Heart right ventricle (tissue), 16 donors: ENCODE results near the gene C12orf76. TPM values are rescaled to one million over a fixed set of nuclear protein-coding genes. Genes with fewer than 3 reads are reported as not detected.

Experiments
- ATAC-seq, 8 donors: fragments of 200-7000 bp; cut with Tn5 transposase; one replicate each; pipeline ENCODE4 v1.9.1; 2020; ENCODE audit warnings: mild to moderate bottlenecking in 8 of 8, moderate library complexity in 8 of 8, moderate number of reproducible peaks in 1 of 8
- DNase-seq, 2 donors: peaks; one replicate each; pipeline ENCODE4 v3.0.0-alpha.2; 2020
- H3K27ac ChIP-seq, 10 donors: fragments of 200-600 bp; sonication (generic) in 2 of 10; one replicate each; pipeline versions ENCODE4 v1.5.0 to v1.8.0; 2020 to 2022; ENCODE audit warnings: mild to moderate bottlenecking in 3 of 10
- H3K27me3 ChIP-seq, 7 donors: fragments of 200-600 bp; one replicate each; pipeline ENCODE4 v1.8.0; 2021 to 2022; ENCODE audit warnings: mild to moderate bottlenecking in 2 of 7
- H3K36me3 ChIP-seq, 9 donors: fragments of 200-600 bp; sonication (generic) in 1 of 9; one replicate each; pipeline versions ENCODE4 v1.5.0 to v1.8.0; 2020 to 2022; ENCODE audit warnings: mild to moderate bottlenecking in 2 of 9
- H3K4me1 ChIP-seq, 9 donors: fragments of 200-600 bp; sonication (generic) in 1 of 9; one replicate each; pipeline versions ENCODE4 v1.5.0 to v1.8.0; 2020 to 2022; ENCODE audit warnings: mild to moderate bottlenecking in 4 of 9
- H3K4me3 ChIP-seq, 10 donors: fragments of 200-600 bp; sonication (generic) in 2 of 10; one replicate each; pipeline versions ENCODE4 v1.5.0 to v1.8.0; 2020 to 2022; ENCODE audit warnings: mild to moderate bottlenecking in 7 of 10, moderate library complexity in 2 of 10
- H3K9me3 ChIP-seq, 11 donors: fragments of 200-600 bp in 10 of 11; sonication (generic) in 2 of 11; one replicate each; pipeline versions ENCODE4 v1.5.0 to v1.8.0; 2013 to 2022; ENCODE audit warnings: mild to moderate bottlenecking in 2 of 11, control low read depth in 1 of 11, moderate library complexity in 1 of 11
- WGBS, 2 donors: extraction: QIAGEN DNeasy Blood & Tissue Kit; methylation state at CpG; one replicate each; pipeline ENCODE4 v1.1.7; 2013; ENCODE audit warnings: inconsistent platforms in 1 of 2; 5-methylcytosine and 5-hydroxymethylcytosine counted together
- intact Hi-C, 10 donors: fragments of 100-400 bp; cut with DNase I; formaldehyde crosslinking; loops; one replicate each; pipeline versions ENCODE4 v1.11.1 to v1.14.2; 2022
- polyA plus RNA-seq, 2 donors: library from polyadenylated mRNA; stranded (reverse); fragments of 200-250 nt; gene quantifications; one replicate each; pipeline ENCODE4 v1.2.3, GENCODE V29; 2013
- total RNA-seq, 10 donors: library from RNA; stranded (reverse); fragmentation: NEBNext Ultra II Directional in 3 of 10; extraction: Animal tissue kit (Norgen Biotek cat#: 25700) in 3 of 10; gene quantifications; one replicate each; pipeline versions ENCODE4 v1.2.1 to v1.2.4, GENCODE V29; 2021 to 2023
- TF ChIP-seq, protein P1 (sequence below), 9 donors: fragments of 200-600 bp; sonication (generic) in 2 of 9; IDR thresholded peaks; one replicate each; pipeline versions ENCODE4 v1.5.0 to v1.8.0; 2021 to 2022; ENCODE audit warnings: antibody characterized with exemption in 9 of 9, mild to moderate bottlenecking in 5 of 9, moderate library complexity in 1 of 9
- donor health status: Arrhythmogenic right ventricular cardiomyopathy.
- donor health status: ischemic (EF 13 %, LVEDD 7.1; RV severe dilation, severe dysfunction).
- donor health status: healthy with polysubstance abuse.
- donor health status: DM: no; HTN: yes; CAD: no.
- donor health status: DM: no; HTN: no; CAD: no.
- donor health status: ischemic (EF 25% LVEDD 6.9; RV normal size, moderate dysfunction).
- donor health status: ischemic (EF 25% LVEDD 5.7; RV mildly dilated, moderate dysfunction).
- donor health status: healthy.
- donor health status: DM: yes; HTN: yes; CAD: no.
- donor health status: Ischemic cardiomyopathy.
- donor health status: ischemic (EF 35%, LVEDD 5.7; RV mildly dilated, moderate dysfunction).
- donor health status: nonischemic (EF 11% LVEDD 7.7; RV severe dilation, severe dysfunction).
- donor health status: DM: yes; HTN: yes; CAD: no.
- donor health status: PGD.
- donor health status: ischemic (EF 29% LVEDD 5.4; RV normal size, mild dysfunction).
- donor health status: nonischemic (EF 23%, LVEDD 6.1; RV moderate dilation, normal function).

C12orf76 gene
- total and polyA plus RNA-seq, 12 donors: 3.7 to 8.3 (median 5.7) TPM

- WGBS, 2 donors: 54 to 64% methylated on average over 9 of the region's 9 CpGs
- H3K4me1 ChIP-seq: peaks cover 0 to 76% (median 47%) of the 10 kb centered on the region in 9 donors
- no peak for DNase-seq
- H3K9me3 ChIP-seq: no peaks in the 10 kb centered on the region
- peak overlapping the region in 9 of 10 donors; percentile 73 to 97 (median 87) for H3K27ac ChIP-seq
- no peaks in the 10 kb centered on the region for H3K27me3 ChIP-seq
- TF ChIP-seq, protein P1, sequence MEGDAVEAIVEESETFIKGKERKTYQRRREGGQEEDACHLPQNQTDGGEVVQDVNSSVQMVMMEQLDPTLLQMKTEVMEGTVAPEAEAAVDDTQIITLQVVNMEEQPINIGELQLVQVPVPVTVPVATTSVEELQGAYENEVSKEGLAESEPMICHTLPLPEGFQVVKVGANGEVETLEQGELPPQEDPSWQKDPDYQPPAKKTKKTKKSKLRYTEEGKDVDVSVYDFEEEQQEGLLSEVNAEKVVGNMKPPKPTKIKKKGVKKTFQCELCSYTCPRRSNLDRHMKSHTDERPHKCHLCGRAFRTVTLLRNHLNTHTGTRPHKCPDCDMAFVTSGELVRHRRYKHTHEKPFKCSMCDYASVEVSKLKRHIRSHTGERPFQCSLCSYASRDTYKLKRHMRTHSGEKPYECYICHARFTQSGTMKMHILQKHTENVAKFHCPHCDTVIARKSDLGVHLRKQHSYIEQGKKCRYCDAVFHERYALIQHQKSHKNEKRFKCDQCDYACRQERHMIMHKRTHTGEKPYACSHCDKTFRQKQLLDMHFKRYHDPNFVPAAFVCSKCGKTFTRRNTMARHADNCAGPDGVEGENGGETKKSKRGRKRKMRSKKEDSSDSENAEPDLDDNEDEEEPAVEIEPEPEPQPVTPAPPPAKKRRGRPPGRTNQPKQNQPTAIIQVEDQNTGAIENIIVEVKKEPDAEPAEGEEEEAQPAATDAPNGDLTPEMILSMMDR (IDR thresholded peaks at IDR 0.05): no peak
- H3K4me3 ChIP-seq: peak overlapping the region in 9 of 10 donors; percentile 76 to 98 (median 90)
- intact Hi-C loops: loop anchor here in 1 of 10 donors (10.0 kb wide), 1 partner anchor 54 kb away; no protein-coding TSS in a partner anchor
- ATAC-seq: no peak
- peaks cover 0 to 9% (median 0%) of the 10 kb centered on the region in 9 donors for H3K36me3 ChIP-seq
These were observed 50.0 kb downstream of the C12orf76 start for GRCh38 chr12:109998241-109998903.

GRCh38 chr12:109997393-109997792 is 50.9 kb downstream of the C12orf76 start:
- WGBS, 2 donors: 94 to 95% methylated on average over 4 of the region's 4 CpGs
- Histone ChIP-seq H3K4me3 (no peak overlapping the region), H3K27me3 (no peaks in the 10 kb centered on the region), H3K36me3 (peaks cover 0 to 9% (median 0%) of the 10 kb centered on the region in 9 donors), H3K27ac (no peak overlapping the region), H3K9me3 (no peaks in the 10 kb centered on the region), H3K4me1 (peaks cover 0 to 78% (median 56%) of the 10 kb centered on the region in 9 donors)
- TF ChIP-seq, protein P1 (IDR thresholded peaks at IDR 0.05): no peak
- ATAC-seq (no peak), DNase-seq (no peak)
- intact Hi-C loops: loop anchor here in 1 of 10 donors (10.0 kb wide), 1 partner anchor 53 kb away; no protein-coding TSS in a partner anchor

DNA sequence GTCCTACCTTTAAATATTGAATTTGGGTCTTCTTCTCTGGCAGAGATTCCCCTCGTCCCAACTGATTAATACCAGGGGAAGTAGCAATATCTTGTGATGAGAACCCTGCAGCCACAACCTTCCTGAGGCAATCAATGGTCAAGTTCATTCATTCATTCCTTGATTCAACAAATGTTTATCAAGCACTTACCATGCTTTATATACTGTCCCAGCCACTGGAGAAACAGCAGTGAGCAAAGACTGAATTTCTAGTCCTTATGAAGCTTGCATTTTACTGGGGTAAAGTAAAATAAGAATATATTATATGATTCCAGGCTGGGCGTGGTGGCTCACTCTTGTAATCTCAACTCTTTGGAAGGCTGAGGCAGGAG is 51.9 kb downstream of the C12orf76 start:
- no peak for ATAC-seq

More for the DNA sequence above, 51.9 kb downstream of the C12orf76 start:
- DNase-seq: no peak
- TF ChIP-seq, protein P1 (IDR thresholded peaks at IDR 0.05): no peak
- intact Hi-C loops: loop anchor here in 1 of 10 donors (10.0 kb wide), 1 partner anchor 52 kb away; no protein-coding TSS in a partner anchor
- Histone ChIP-seq H3K4me1 (peaks cover 0 to 71% (median 50%) of the 10 kb centered on the region in 9 donors), H3K9me3 (no peaks in the 10 kb centered on the region), H3K4me3 (peak overlapping the region; percentile 74 to 99 (median 96)), H3K36me3 (peaks cover 0 to 16% (median 0%) of the 10 kb centered on the region in 9 donors), H3K27me3 (no peaks in the 10 kb centered on the region), H3K27ac (peak overlapping the region in 9 of 10 donors; percentile 83 to 98 (median 94))
- 49 to 50% methylated on average over 2 of the region's 2 CpGs for WGBS, 2 donors
